Measurements from ENCODE around the gene ADISSP. TPM values are rescaled to one million over a fixed set of nuclear protein-coding genes. Genes with fewer than 3 reads are reported as not detected.

ADISSP gene
- total RNA-seq, 1 donor from 2014 or later = 24.3 TPM

DNA sequence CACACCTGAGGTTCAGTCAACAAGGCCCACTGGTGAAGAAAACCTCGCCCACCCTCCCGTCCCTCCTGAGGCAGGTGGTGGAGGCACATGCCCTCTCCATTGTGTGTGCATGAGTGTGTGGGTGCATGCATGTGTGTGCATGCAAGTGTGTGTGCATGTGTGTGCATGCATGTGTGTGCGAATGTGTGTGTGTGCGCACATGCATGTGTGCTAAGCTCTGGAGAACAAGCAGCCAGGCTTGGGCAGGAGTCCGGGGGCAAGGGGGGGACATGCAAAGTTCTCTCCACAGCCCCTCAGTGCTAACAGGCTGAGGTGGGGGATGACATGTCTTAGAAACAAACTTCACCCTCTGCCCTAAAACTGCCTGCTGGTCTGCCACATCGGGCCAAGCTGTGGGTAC lies 38.2 kb downstream of the ADISSP start:
- Mint-ChIP-seq H3K27me3 (ENCODE audit: unreplicated experiment) (peaks cover 24% of the 10 kb centered on the region), H3K4me1 (ENCODE audit: unreplicated experiment) (peaks cover 11% of the 10 kb centered on the region), H3K9me3 (ENCODE audit: unreplicated experiment) (no peaks in the 10 kb centered on the region), H3K36me3 (ENCODE audit: unreplicated experiment) (no peaks in the 10 kb centered on the region), H3K4me3 (ENCODE audit: unreplicated experiment) (no peak overlapping the region), H3K27ac (ENCODE audit: unreplicated experiment) (no peak overlapping the region)
- no peak for DNase-seq (ENCODE audit: extremely low spot score, unreplicated experiment)
- TF ChIP-seq, protein P1, sequence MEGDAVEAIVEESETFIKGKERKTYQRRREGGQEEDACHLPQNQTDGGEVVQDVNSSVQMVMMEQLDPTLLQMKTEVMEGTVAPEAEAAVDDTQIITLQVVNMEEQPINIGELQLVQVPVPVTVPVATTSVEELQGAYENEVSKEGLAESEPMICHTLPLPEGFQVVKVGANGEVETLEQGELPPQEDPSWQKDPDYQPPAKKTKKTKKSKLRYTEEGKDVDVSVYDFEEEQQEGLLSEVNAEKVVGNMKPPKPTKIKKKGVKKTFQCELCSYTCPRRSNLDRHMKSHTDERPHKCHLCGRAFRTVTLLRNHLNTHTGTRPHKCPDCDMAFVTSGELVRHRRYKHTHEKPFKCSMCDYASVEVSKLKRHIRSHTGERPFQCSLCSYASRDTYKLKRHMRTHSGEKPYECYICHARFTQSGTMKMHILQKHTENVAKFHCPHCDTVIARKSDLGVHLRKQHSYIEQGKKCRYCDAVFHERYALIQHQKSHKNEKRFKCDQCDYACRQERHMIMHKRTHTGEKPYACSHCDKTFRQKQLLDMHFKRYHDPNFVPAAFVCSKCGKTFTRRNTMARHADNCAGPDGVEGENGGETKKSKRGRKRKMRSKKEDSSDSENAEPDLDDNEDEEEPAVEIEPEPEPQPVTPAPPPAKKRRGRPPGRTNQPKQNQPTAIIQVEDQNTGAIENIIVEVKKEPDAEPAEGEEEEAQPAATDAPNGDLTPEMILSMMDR (IDR thresholded peaks at IDR 0.05) = no peak

DNA sequence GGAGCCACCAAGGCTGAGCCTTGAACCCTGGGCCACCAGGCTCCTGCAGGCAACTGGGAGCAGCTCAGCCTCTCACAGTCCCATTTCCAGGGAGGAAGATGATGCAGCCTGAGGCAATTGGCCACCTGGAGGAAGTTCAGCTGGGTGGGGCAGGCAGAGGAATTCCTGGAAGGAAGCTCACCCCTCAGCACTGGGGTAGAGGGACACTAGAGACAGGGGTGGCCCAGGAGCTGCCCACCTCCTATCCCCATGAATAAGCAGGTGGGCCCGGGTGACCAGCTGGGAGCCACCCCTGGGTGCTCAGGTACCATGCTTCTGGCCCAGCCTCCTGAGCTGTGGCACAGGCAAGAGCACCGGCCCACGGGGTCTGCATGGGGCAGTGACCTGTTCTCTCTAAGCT lies 38.7 kb downstream of the ADISSP start:
- Mint-ChIP-seq H3K9me3 (ENCODE audit: unreplicated experiment) (no peaks in the 10 kb centered on the region), H3K27ac (ENCODE audit: unreplicated experiment) (no peak overlapping the region), H3K4me3 (ENCODE audit: unreplicated experiment) (no peak overlapping the region), H3K27me3 (ENCODE audit: unreplicated experiment) (peaks cover 27% of the 10 kb centered on the region), H3K36me3 (ENCODE audit: unreplicated experiment) (no peaks in the 10 kb centered on the region), H3K4me1 (ENCODE audit: unreplicated experiment) (peaks cover 11% of the 10 kb centered on the region)
- TF ChIP-seq, protein P1 (IDR thresholded peaks at IDR 0.05) = no peak
- DNase-seq (ENCODE audit: extremely low spot score, unreplicated experiment) = no peak

DNA sequence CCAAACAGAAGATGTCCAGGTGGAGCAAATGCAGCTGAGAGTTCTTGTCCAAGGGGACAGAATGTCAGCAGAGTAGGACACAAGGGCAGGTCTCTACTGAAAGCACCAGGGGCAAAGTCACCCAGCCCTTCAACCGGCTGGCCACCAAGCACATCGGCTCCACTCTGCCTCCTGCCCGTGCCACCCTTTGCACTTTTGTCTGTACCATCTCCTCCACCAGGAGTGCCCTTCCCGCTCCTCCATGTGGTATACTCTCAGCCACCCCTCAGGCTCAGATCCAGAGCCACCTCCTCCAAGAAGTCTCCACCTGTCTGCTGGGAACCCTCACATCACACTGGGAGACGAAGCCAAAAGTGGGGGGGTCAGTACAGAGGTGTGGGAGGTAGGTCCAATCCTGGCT lies 39.2 kb downstream of the ADISSP start:
- Mint-ChIP-seq H3K27me3 (ENCODE audit: unreplicated experiment) (peaks cover 29% of the 10 kb centered on the region), H3K9me3 (ENCODE audit: unreplicated experiment) (no peaks in the 10 kb centered on the region)

DNA sequence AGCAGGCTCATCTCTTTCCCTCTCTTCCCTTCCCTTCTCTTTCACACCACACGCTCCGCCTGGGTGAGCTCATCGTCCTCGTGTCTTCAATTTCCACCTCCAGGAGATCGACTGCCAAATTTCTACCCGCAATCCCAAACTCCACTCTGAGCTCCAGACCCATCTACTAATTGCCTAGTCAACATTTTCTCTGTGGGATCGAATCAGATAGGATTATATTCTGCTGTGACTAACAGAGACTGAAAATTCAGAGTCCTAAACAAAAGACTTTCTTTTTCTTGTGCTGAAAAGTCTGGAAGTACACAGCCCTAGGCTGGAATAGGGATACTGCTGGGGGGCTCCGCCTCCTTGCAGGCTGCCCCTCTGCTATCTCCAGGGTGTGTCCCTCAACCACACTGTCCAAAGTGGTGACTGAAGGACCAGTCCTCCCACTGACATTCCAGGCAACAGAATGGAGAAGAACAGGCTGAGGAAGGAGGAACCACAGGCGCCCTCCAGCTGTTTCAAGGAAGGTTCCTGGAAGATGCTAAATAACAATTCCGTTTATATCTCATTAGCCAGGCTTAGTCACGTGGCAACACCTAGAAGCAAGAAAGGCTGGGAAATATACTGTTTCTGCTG lies 40.0 kb downstream of the ADISSP start:
- H3K27me3 Mint-ChIP-seq (ENCODE audit: unreplicated experiment) = peaks cover 36% of the 10 kb centered on the region
- TF ChIP-seq, protein P1 (IDR thresholded peaks at IDR 0.05) = no peak
- H3K27ac Mint-ChIP-seq (ENCODE audit: unreplicated experiment) = peak overlapping the region; percentile 5
- H3K4me1 Mint-ChIP-seq (ENCODE audit: unreplicated experiment) = peaks cover 11% of the 10 kb centered on the region
- peak overlapping the region; percentile 1 for H3K4me3 Mint-ChIP-seq (ENCODE audit: unreplicated experiment)
- H3K9me3 Mint-ChIP-seq (ENCODE audit: unreplicated experiment) = no peaks in the 10 kb centered on the region
- DNase-seq (ENCODE audit: extremely low spot score, unreplicated experiment) = no peak
- no peaks in the 10 kb centered on the region for H3K36me3 Mint-ChIP-seq (ENCODE audit: unreplicated experiment)

More for the DNA sequence above, 39.2 kb downstream of the ADISSP start:
- TF ChIP-seq, protein P1 (IDR thresholded peaks at IDR 0.05) = no peak
- no peak overlapping the region for H3K27ac Mint-ChIP-seq (ENCODE audit: unreplicated experiment)
- H3K4me1 Mint-ChIP-seq (ENCODE audit: unreplicated experiment) = peaks cover 11% of the 10 kb centered on the region
- H3K36me3 Mint-ChIP-seq (ENCODE audit: unreplicated experiment) = no peaks in the 10 kb centered on the region
- DNase-seq (ENCODE audit: extremely low spot score, unreplicated experiment) = no peak
- H3K4me3 Mint-ChIP-seq (ENCODE audit: unreplicated experiment) = no peak overlapping the region

DNA sequence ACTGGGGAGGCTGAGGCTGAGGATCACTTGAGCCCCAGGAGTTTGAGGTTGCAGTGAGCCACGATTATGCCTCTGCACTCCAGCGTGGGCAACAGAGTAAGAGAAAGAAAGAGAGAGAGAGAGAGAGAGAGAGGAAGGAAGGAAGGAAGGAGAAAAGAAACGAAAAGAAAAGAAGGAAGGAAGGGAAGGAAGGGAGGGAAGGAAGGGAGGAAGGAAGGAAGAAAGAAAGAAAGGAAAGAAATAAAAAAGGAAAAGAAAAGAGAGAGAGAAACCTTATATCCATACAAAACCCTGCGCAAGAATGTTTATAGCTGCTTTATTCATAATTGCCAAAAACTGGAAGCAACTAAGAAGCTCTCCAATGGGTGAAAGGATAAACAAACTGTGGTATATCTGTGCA lies 43.2 kb downstream of the ADISSP start:
- Mint-ChIP-seq H3K4me1 (ENCODE audit: unreplicated experiment) (peaks cover 9% of the 10 kb centered on the region), H3K27me3 (ENCODE audit: unreplicated experiment) (peaks cover 56% of the 10 kb centered on the region), H3K4me3 (ENCODE audit: unreplicated experiment) (no peak overlapping the region), H3K36me3 (ENCODE audit: unreplicated experiment) (no peaks in the 10 kb centered on the region), H3K9me3 (ENCODE audit: unreplicated experiment) (no peaks in the 10 kb centered on the region), H3K27ac (ENCODE audit: unreplicated experiment) (no peak overlapping the region)
- no peak for DNase-seq (ENCODE audit: extremely low spot score, unreplicated experiment)
- TF ChIP-seq, protein P1 (IDR thresholded peaks at IDR 0.05) = no peak
